ENCODE results near the gene ASB7. TPM values are rescaled to one million over a fixed set of nuclear protein-coding genes. Genes with fewer than 3 reads are reported as not detected.

ASB7 gene
- total and polyA plus RNA-seq, 2 experiments from 2014 or later, result 4.1 to 13.9 TPM

DNA sequence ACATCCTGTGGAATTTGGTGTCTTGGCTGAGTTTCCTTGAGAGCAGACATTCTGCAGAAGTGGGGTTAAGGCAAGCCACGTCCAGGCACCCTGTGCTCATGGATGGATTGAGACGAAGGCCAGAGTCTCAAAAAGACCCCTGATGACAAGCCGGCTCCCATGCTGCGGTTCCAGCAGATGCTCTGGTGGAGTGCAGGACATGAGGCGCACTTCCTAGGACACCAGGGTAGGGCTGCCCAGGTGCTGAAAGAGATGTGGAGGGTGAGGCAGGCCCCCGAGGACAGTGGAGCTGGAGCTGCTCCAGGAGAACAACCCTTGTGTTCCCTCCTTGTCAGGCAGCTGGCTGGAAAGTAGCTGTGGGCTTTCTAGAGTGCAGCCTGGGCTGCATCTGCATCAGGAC lies 81.0 kb downstream of the ASB7 start:
- H3K27me3 Mint-ChIP-seq (ENCODE audit: insufficient read depth, low read depth, poor library complexity), result peaks cover 4% of the 10 kb centered on the region
- no peak overlapping the region for H3K4me3 Mint-ChIP-seq
- Histone ChIP-seq H3K4me3 (no peak overlapping the region), H3K27me3 (ENCODE audit: insufficient read depth) (no peaks in the 10 kb centered on the region), H3K36me3 (ENCODE audit: insufficient read depth) (no peaks in the 10 kb centered on the region; the same call in 1 of the 2 replicates), H3K79me2 (replicated peaks; ENCODE audit: insufficient read depth) (no peaks in the 10 kb centered on the region), H3F3A (replicated peaks; ENCODE audit: low read depth) (no peaks in the 10 kb centered on the region), H3K9me2 (ENCODE audit: insufficient read depth) (no peaks in the 10 kb centered on the region), H3K4me2 (no peak overlapping the region), H3K4me1 (ENCODE audit: insufficient read depth) (no peaks in the 10 kb centered on the region), H4K20me1 (replicated peaks; ENCODE audit: insufficient read depth) (no peaks in the 10 kb centered on the region), H2AFZ (no peak overlapping the region), H3K27ac (ENCODE audit: low read depth) (no peak overlapping the region)
- DNase-seq (ENCODE audit: low spot score) (no peak), ATAC-seq (no peak)
- H3K9me3 Mint-ChIP-seq, result peaks cover 40% of the 10 kb centered on the region
- H3K36me3 Mint-ChIP-seq (ENCODE audit: low read depth), result peaks cover 19% of the 10 kb centered on the region; the same call in 2 of the 3 replicates
- TF ChIP-seq ETS1 (IDR thresholded peaks at IDR 0.05) (no peak), NANOG (IDR thresholded peaks at IDR 0.05; ENCODE audit: borderline replicate concordance) (no peak)
- H3K27ac Mint-ChIP-seq, result no peak overlapping the region
- H3K4me1 Mint-ChIP-seq, result peaks cover 5% of the 10 kb centered on the region

GRCh38 chr15:100684591-100684990 lies 82.2 kb downstream of the ASB7 start:
- no peaks in the 10 kb centered on the region; the same call in 1 of the 2 replicates for H3K36me3 ChIP-seq (ENCODE audit: insufficient read depth)
- H3K79me2 ChIP-seq (replicated peaks; ENCODE audit: insufficient read depth), result no peaks in the 10 kb centered on the region
- H3K9me2 ChIP-seq (ENCODE audit: insufficient read depth), result no peaks in the 10 kb centered on the region
- H3K27ac ChIP-seq (ENCODE audit: low read depth), result no peak overlapping the region
- DNase-seq (ENCODE audit: low spot score) (no peak), ATAC-seq (no peak)
- H2AFZ ChIP-seq, result no peak overlapping the region
- no peak overlapping the region for H3K27ac Mint-ChIP-seq
- peaks cover 31% of the 10 kb centered on the region for H3K9me3 Mint-ChIP-seq
- H3K4me1 Mint-ChIP-seq, result peaks cover 5% of the 10 kb centered on the region
- H3K4me3 Mint-ChIP-seq, result no peak overlapping the region
- H3K4me2 ChIP-seq, result no peak overlapping the region
- no peaks in the 10 kb centered on the region for H3F3A ChIP-seq (replicated peaks; ENCODE audit: low read depth)
- H3K27me3 Mint-ChIP-seq (ENCODE audit: insufficient read depth, low read depth, poor library complexity), result peaks cover 7% of the 10 kb centered on the region
- no peaks in the 10 kb centered on the region for H4K20me1 ChIP-seq (replicated peaks; ENCODE audit: insufficient read depth)
- H3K4me1 ChIP-seq (ENCODE audit: insufficient read depth), result no peaks in the 10 kb centered on the region
- peaks cover 16% of the 10 kb centered on the region; the same call in 1 of the 3 replicates for H3K36me3 Mint-ChIP-seq (ENCODE audit: low read depth)
- H3K27me3 ChIP-seq (ENCODE audit: insufficient read depth), result no peaks in the 10 kb centered on the region
- no peak overlapping the region for H3K4me3 ChIP-seq
- TF ChIP-seq STAT1 (IDR thresholded peaks at IDR 0.05; ENCODE audit: unreplicated experiment), result no peak
- TF ChIP-seq ZNF114 (CRISPR knock-in tag; IDR thresholded peaks at IDR 0.05), result no peak
- no peak for TF ChIP-seq EZH2phosphoT487 (IDR thresholded peaks at IDR 0.05; ENCODE audit: unreplicated experiment)
- no peak for TF ChIP-seq CTCF (conservative IDR thresholded peaks at IDR 0.05; ENCODE audit: low read depth in 2 of 2)
- no peak for TF ChIP-seq ETS1 (IDR thresholded peaks at IDR 0.05)
- no peak for TF ChIP-seq POLR2AphosphoS5 (IDR thresholded peaks at IDR 0.05; ENCODE audit: low read depth)
- no peak for TF ChIP-seq NANOG (IDR thresholded peaks at IDR 0.05; ENCODE audit: borderline replicate concordance)
- TF ChIP-seq, protein P1, sequence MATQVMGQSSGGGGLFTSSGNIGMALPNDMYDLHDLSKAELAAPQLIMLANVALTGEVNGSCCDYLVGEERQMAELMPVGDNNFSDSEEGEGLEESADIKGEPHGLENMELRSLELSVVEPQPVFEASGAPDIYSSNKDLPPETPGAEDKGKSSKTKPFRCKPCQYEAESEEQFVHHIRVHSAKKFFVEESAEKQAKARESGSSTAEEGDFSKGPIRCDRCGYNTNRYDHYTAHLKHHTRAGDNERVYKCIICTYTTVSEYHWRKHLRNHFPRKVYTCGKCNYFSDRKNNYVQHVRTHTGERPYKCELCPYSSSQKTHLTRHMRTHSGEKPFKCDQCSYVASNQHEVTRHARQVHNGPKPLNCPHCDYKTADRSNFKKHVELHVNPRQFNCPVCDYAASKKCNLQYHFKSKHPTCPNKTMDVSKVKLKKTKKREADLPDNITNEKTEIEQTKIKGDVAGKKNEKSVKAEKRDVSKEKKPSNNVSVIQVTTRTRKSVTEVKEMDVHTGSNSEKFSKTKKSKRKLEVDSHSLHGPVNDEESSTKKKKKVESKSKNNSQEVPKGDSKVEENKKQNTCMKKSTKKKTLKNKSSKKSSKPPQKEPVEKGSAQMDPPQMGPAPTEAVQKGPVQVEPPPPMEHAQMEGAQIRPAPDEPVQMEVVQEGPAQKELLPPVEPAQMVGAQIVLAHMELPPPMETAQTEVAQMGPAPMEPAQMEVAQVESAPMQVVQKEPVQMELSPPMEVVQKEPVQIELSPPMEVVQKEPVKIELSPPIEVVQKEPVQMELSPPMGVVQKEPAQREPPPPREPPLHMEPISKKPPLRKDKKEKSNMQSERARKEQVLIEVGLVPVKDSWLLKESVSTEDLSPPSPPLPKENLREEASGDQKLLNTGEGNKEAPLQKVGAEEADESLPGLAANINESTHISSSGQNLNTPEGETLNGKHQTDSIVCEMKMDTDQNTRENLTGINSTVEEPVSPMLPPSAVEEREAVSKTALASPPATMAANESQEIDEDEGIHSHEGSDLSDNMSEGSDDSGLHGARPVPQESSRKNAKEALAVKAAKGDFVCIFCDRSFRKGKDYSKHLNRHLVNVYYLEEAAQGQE (IDR thresholded peaks at IDR 0.05; ENCODE audit: unreplicated experiment), result no peak
- no peak for TF ChIP-seq JUNB (IDR thresholded peaks at IDR 0.05; ENCODE audit: unreplicated experiment)
- TF ChIP-seq ZNF331 (CRISPR knock-in tag; IDR thresholded peaks at IDR 0.05; ENCODE audit: low read depth), result no peak
- no peak for TF ChIP-seq CREB1 (CRISPR knock-in tag; IDR thresholded peaks at IDR 0.05; ENCODE audit: low read depth)
- no peak for TF ChIP-seq EZH2 (IDR thresholded peaks at IDR 0.05; ENCODE audit: low read depth, unreplicated experiment)

All from GM23338 (cell line).